Measurements from ENCODE around the gene AGRP.

AGRP gene

GRCh38 chr16:67483150-67483549 is at the start of gene AGRP:
Gene AGRP (minus strand): TSS chr16:67483547. CDS start chr16:67483398, 149 bp downstream.
- no peaks in the 10 kb centered on the region for H3K27me3 ChIP-seq (ENCODE audit: low read depth)
- in situ Hi-C loops (cut with MboI; ENCODE audit: low sequenced_read_pairs): no loop called here
- DNase-seq (ENCODE audit: low spot score in 2 of 2): no peak
- no peaks in the 10 kb centered on the region for H3K36me3 ChIP-seq (replicated peaks)
- H3K4me1 ChIP-seq: peaks cover 13% of the 10 kb centered on the region
- H3K9me3 ChIP-seq: no peaks in the 10 kb centered on the region
- H3K4me3 ChIP-seq: no peak within 1 kb of the TSS

DNA sequence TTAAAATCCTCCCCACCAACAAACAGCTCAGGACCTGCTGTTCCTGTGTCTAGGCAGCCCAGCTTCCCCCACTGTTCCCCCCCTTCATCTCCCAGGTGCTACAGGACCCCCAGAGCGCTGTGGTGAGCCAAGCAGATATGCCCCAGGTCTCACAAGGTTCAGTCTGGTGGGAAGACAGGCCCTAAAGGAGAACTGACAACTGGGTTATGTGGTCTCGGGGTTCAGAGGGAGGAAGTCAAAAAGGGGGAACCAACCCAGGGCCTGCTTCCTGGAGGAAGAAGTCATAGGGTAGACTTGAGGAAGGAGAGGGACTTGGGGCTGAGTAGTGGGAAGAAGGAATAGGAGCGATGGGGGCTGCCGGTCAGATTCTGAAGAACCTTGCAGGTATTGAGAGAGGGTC is 47.9 kb upstream of the AGRP start:
- H3K4me1 ChIP-seq: peaks cover 8% of the 10 kb centered on the region
- H3K4me3 ChIP-seq: no peak overlapping the region; the same call in 1 of the 2 replicates
- H3K36me3 ChIP-seq (replicated peaks): 0 out of 2 replicates have a peak, but pooled peaks cover 3% of the 10 kb centered on the region
- no peak for DNase-seq (ENCODE audit: low spot score in 2 of 2)
- in situ Hi-C loops (cut with MboI; ENCODE audit: low sequenced_read_pairs): no loop called here
- H3K9me3 ChIP-seq: no peaks in the 10 kb centered on the region
- H3K27me3 ChIP-seq (ENCODE audit: low read depth): no peaks in the 10 kb centered on the region

DNA sequence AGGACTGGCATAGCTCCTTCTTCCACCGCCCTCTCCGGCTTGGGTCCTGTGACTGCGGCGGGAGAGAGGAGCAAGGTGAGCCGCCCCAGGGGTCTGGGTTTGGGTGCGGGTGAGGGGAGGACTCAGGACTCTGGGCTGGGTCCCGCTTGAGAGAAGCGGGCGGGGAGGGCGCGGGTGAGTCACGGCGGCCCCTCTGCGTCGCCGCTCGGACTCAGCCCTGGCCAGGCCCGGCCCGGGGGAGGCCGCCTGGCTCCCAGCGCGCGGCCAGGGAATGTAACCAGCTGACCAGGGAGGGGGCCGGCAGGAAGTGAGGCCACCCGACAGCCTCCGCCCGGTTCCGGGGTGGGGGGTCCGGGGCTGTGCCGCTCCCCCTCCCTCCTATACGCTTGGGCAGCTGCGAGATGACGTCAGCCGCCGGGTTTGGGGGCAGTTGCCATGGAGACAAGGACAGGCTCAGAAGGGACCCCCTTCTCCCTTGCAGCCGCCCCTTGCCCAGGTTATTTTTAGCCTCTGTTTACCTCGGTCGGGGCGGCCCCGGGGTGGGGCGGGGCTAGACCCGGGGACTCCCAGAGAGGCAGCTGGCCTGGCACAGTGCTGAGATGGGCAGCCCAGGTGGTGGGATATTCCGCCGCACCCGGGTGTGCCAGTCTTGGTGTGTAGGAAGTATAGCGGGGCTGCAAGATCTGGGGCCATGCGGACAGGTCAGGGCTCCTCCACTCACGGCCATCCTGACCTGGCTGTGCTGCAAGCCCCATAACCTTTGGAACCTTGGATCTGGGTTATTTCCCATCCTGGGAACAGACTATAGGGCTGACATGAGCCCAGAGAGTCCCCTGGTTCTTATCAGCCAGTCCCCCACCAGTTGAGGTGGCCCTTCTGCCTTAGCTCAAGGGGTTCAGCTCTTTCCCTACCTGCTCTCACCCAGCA is 46.9 kb upstream of the AGRP start:
- no peaks in the 10 kb centered on the region for H3K27me3 ChIP-seq (ENCODE audit: low read depth)
- peak overlapping the region; percentile 74 for H3K4me3 ChIP-seq
- H3K36me3 ChIP-seq (replicated peaks): 0 out of 2 replicates have a peak, but pooled peaks cover 3% of the 10 kb centered on the region
- no peaks in the 10 kb centered on the region for H3K9me3 ChIP-seq
- H3K4me1 ChIP-seq: peaks cover 8% of the 10 kb centered on the region
- peak in 1 of 2 experiments; percentile 49 for DNase-seq (ENCODE audit: low spot score in 2 of 2)
- in situ Hi-C loops (cut with MboI; ENCODE audit: low sequenced_read_pairs): no loop called here

- Histone ChIP-seq H3K36me3 (replicated peaks) (0 out of 2 replicates have a peak, but pooled peaks cover 3% of the 10 kb centered on the region), H3K27me3 (ENCODE audit: low read depth) (no peaks in the 10 kb centered on the region), H3K9me3 (no peaks in the 10 kb centered on the region), H3K4me1 (peaks cover 8% of the 10 kb centered on the region), H3K4me3 (peak overlapping the region; percentile 74)
- in situ Hi-C loops (cut with MboI; ENCODE audit: low sequenced_read_pairs): no loop called here
- DNase-seq (ENCODE audit: low spot score in 2 of 2): peak in 1 of 2 experiments; percentile 28
These were observed 46.2 kb upstream of the AGRP start for GRCh38 chr16:67529582-67530012.

DNA sequence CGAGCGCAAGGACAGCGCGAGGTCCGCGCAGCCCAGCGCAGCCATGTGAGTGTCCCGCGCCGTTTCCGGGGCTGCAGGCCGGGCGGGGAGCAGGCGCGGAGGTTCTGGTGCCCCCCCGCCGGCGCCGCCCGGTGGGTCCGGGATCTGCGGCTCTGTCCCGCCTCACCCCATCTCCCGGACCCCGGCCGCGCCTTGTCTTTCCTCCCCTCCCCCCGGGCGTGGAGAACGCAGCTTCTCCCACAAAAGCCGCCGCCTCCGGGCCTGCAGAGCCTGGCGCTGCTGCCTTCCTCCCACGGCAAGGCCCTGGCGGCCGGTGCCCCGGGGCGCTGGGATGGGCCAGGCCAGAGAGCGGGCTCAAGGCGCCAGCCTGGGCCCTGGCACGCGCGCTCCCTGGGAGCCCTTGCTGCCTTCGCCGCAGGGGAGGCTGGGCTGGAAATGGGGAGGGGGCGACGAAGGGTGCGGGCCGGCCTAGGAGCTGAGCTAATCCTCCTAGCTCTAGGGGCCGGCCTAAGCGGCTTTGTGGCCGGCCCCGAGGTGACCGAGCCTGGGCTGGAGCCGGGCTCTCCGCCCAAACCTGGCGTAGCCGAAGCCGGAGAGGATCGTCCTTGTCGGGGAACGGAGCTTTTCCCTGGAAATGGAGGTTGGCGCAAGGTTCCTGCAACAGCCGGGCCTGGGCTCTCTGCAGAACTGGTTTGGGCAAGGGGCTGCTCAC is 45.7 kb upstream of the AGRP start:
- no peaks in the 10 kb centered on the region for H3K27me3 ChIP-seq (ENCODE audit: low read depth)
- H3K4me1 ChIP-seq: peaks cover 8% of the 10 kb centered on the region
- DNase-seq (ENCODE audit: low spot score in 2 of 2): peak in 1 of 2 experiments; percentile 71
- 0 out of 2 replicates have a peak, but pooled peaks cover 3% of the 10 kb centered on the region for H3K36me3 ChIP-seq (replicated peaks)
- peak overlapping the region; percentile 74 for H3K4me3 ChIP-seq
- in situ Hi-C loops (cut with MboI; ENCODE audit: low sequenced_read_pairs): no loop called here
- no peaks in the 10 kb centered on the region for H3K9me3 ChIP-seq

DNA sequence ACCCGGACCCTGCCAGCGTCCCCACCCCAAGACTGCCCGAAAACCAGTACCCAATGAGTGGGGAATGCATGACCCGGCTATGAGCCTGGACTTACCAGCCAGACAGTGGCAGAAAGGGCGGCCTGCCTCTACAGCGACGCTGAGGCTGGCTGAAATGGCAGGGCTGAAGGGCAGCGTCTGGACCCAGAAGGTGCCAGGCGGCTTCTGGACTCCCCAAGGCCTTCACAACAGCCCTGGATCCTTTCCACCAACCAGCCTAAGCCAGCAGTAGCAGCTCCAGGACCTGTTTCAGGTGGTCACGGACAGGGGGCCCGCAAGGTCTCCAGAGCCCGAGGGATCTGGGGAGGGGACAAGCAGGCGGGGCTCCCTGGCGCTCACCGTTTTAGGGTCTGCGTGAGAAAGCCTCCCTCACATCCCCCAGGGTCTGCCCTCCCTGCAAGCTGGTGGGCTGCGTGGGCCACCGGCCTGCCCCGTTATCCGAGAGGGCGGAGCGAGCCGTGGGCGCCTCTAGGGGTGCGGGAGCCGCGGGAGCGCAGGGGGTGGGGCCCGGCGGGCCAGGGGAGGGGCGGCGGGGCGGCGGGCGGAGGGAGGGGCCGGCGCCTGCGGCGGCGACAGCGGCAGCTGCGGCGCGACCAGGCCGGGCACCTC is 45.0 kb upstream of the AGRP start, which contains the start of gene RIPOR1:
RIPOR1 (plus strand) TSS at position 608 of the 648 bp plus-strand sequence. CDS start 9,618 bp downstream, outside the sequence.
- H3K4me3 ChIP-seq: peak within 1 kb of the TSS; percentile 74
- H3K9me3 ChIP-seq: no peaks in the 10 kb centered on the region
- in situ Hi-C loops (cut with MboI; ENCODE audit: low sequenced_read_pairs): no loop called here
- DNase-seq (ENCODE audit: low spot score in 2 of 2): peak; percentile 57 to 81
- peaks cover 8% of the 10 kb centered on the region for H3K4me1 ChIP-seq
- 0 out of 2 replicates have a peak, but pooled peaks cover 3% of the 10 kb centered on the region for H3K36me3 ChIP-seq (replicated peaks)
- no peaks in the 10 kb centered on the region for H3K27me3 ChIP-seq (ENCODE audit: low read depth)

DNA sequence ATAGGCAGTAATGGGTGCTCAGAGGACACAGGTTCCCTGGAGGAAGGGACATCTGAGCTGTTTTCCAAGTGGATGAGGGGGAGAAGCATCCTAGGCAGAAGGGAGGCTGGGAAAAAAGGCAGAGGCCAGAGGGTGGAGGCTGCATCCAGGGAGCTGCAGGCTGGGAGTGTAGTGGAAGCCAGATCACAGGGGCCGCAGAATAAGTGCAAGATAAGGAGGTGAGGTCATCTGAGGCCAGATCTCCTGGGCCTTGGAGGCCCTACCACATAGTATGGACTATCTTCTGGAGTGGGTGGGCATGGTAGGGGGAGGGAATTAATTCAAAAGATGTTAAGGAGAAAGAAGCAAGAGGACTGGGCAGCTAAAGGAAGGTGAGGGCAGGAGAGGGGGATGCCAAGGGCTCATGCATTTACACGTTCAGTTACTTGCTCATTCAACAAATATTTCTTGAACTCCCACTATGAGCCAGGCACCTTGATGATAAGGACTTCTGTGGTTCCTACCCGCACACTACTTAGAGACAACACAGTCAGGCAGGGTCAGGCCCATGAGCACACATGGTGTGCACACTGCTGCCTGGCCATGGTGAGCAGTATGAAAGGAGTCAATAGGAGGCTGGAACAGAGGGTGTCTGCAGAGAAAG is 42.9 kb upstream of the AGRP start:
- Histone ChIP-seq H3K4me1 (peaks cover 12% of the 10 kb centered on the region), H3K27me3 (ENCODE audit: low read depth) (no peaks in the 10 kb centered on the region), H3K36me3 (replicated peaks) (0 out of 2 replicates have a peak, but pooled peaks cover 3% of the 10 kb centered on the region), H3K9me3 (no peaks in the 10 kb centered on the region), H3K4me3 (no peak overlapping the region)
- in situ Hi-C loops (cut with MboI; ENCODE audit: low sequenced_read_pairs): no loop called here
- DNase-seq (ENCODE audit: low spot score in 2 of 2): no peak

DNA sequence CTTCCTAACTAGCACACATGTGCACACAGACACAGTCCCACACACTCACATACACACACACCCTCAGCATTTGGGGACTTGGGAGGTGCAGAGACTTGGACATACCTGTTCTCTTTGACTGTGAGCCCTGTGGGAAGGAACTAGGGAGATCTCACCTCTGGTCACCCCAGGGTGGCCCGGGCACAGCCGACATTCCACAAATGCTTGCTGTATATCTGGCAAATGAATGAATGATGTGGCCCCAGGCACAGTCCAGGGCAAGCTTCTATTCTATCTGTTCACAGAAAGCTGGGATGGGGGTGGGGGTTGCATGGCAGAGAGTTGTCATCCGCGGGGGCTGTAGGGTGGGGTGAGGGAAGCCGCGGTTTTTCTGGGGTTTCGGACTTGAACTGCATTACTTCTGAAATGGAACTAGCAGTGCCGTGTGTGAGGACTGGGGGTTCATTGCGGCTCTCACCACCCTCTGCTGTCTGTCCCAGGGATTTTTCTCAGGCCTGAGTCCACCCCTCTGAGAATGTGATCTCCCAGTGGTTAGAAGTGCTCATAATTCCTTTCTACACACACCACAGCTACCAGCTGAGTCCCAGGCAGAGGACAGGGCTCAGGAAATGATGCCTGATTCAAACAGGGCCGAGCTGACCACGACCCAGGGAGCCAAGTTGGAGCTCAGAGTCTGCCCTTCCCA is 42.0 kb upstream of the AGRP start:
- no peak overlapping the region for H3K4me3 ChIP-seq
- in situ Hi-C loops (cut with MboI; ENCODE audit: low sequenced_read_pairs): no loop called here
- no peaks in the 10 kb centered on the region for H3K27me3 ChIP-seq (ENCODE audit: low read depth)
- H3K9me3 ChIP-seq: no peaks in the 10 kb centered on the region
- DNase-seq (ENCODE audit: low spot score in 2 of 2): no peak
- H3K4me1 ChIP-seq: peaks cover 8% of the 10 kb centered on the region
- 0 out of 2 replicates have a peak, but pooled peaks cover 3% of the 10 kb centered on the region for H3K36me3 ChIP-seq (replicated peaks)

GRCh38 chr16:67521095-67521804 is 37.9 kb upstream of the AGRP start:
- Histone ChIP-seq H3K4me3 (peak overlapping the region; percentile 28), H3K9me3 (no peaks in the 10 kb centered on the region), H3K27me3 (ENCODE audit: low read depth) (no peaks in the 10 kb centered on the region), H3K36me3 (replicated peaks) (no peaks in the 10 kb centered on the region), H3K4me1 (peaks cover 3% of the 10 kb centered on the region)
- peak; percentile 94 to 99 for DNase-seq (ENCODE audit: low spot score in 2 of 2)
- in situ Hi-C loops (cut with MboI; ENCODE audit: low sequenced_read_pairs): no loop called here

- in situ Hi-C loops (cut with MboI; ENCODE audit: low sequenced_read_pairs): no loop called here
- Histone ChIP-seq H3K4me3 (no peak overlapping the region), H3K4me1 (peaks cover 3% of the 10 kb centered on the region), H3K27me3 (ENCODE audit: low read depth) (no peaks in the 10 kb centered on the region), H3K9me3 (no peaks in the 10 kb centered on the region), H3K36me3 (replicated peaks) (no peaks in the 10 kb centered on the region)
- no peak for DNase-seq (ENCODE audit: low spot score in 2 of 2)
These were observed 35.9 kb upstream of the AGRP start for GRCh38 chr16:67519242-67519641.

GRCh38 chr16:67518676-67519075 is 35.3 kb upstream of the AGRP start:
- Histone ChIP-seq H3K4me3 (no peak overlapping the region), H3K27me3 (ENCODE audit: low read depth) (no peaks in the 10 kb centered on the region), H3K9me3 (no peaks in the 10 kb centered on the region), H3K36me3 (replicated peaks) (no peaks in the 10 kb centered on the region), H3K4me1 (peaks cover 3% of the 10 kb centered on the region)
- in situ Hi-C loops (cut with MboI; ENCODE audit: low sequenced_read_pairs): no loop called here
- no peak for DNase-seq (ENCODE audit: low spot score in 2 of 2)

Measured in HAP-1 (cell line).